Testis (tissue), 3 donors: ENCODE data around the gene TMSB15A. TPM values are rescaled to one million over a fixed set of nuclear protein-coding genes. Genes with fewer than 3 reads are reported as not detected.
"Not testable (repeated sequence)": the region's sequence is repeated elsewhere in the genome, so short reads cannot be mapped to it uniquely, and the experiment has no call there.

Source experiments
- DNase-seq: peaks from one replicate; pipeline ENCODE4 v3.0.0-alpha.2; 2019
- H3K27ac ChIP-seq, 2 donors: fragments of 200-600 bp; sonication (generic); one replicate each; pipeline ENCODE4 v1.5.1; 2019
- H3K27me3 ChIP-seq: fragments of 200-600 bp; sonication (generic); one replicate; pipeline ENCODE4 v1.5.1; 2019
- H3K36me3 ChIP-seq: fragments of 200-600 bp; sonication (generic); one replicate; pipeline ENCODE4 v1.5.1; 2017; ENCODE audit warnings: low read depth; ENCODE audit errors: missing control alignments
- H3K4me1 ChIP-seq: fragments of 200-600 bp; sonication (generic); one replicate; pipeline ENCODE4 v1.5.1; 2019
- H3K4me3 ChIP-seq, 2 donors: fragments of 200-600 bp; sonication (generic); one replicate each; pipeline ENCODE4 v1.5.1; 2017 to 2019
- H3K9me3 ChIP-seq: fragments of 200-600 bp; sonication (generic); one replicate; pipeline ENCODE4 v1.5.1; 2017
- POLR2A ChIP-seq: fragments of 450-650 bp; IDR thresholded peaks from one replicate; pipeline ENCODE4 v1.6.1; 2017; ENCODE audit warnings: antibody characterized with exemption, mild to moderate bottlenecking, moderate library complexity
- WGBS, 2 donors: methylation state at CpG; one replicate each; pipeline ENCODE4 v1.1.5; 2018; 5-methylcytosine and 5-hydroxymethylcytosine counted together
- intact Hi-C: fragments of 100-400 bp; cut with DNase I; formaldehyde crosslinking; loops from one replicate; pipeline ENCODE4 v1.15.1; 2023; ENCODE audit warnings: low total_unique reads
- polyA plus RNA-seq: library from polyadenylated mRNA; stranded (reverse); fragments of 350-450 nt; fragmentation: Illumina TruSeq; extraction: RNeasy Lipid Tissue Mini Kit (QIAGEN cat#74804); gene quantifications from one replicate; pipeline ENCODE4 v1.2.3, GENCODE V29; 2014; ENCODE audit warnings: low read depth, low replicate concordance; ENCODE audit not compliant: insufficient read depth
- total RNA-seq, 2 donors: library from RNA; depleted of rRNA; stranded (reverse); fragments of >200 nt; gene quantifications; one replicate each; pipeline ENCODE4 v1.2.3, GENCODE V29; 2016
- TF ChIP-seq, protein P1 (sequence below), 3 experiments: fragments of 450-650 bp in 2 of 3; fragments of 200-600 bp in 1 of 3; sonication (generic) in 1 of 3; IDR thresholded peaks; one replicate each; pipeline ENCODE4 v1.5.1; 2016 to 2019; ENCODE audit warnings: antibody characterized with exemption in 3 of 3, mild to moderate bottlenecking in 2 of 3, moderate library complexity in 1 of 3

TMSB15A gene
- total and polyA plus RNA-seq, 3 donors from 2014 or later, result 3.7 to 9.2 (median 6.8) TPM

- Histone ChIP-seq H3K27ac (no peak overlapping the region), H3K27me3 (no peaks in the 10 kb centered on the region), H3K9me3 (no peaks in the 10 kb centered on the region), H3K36me3 (no peaks in the 10 kb centered on the region), H3K4me3 (no peak overlapping the region), H3K4me1 (no peaks in the 10 kb centered on the region)
- no peak for TF ChIP-seq POLR2A
- TF ChIP-seq, protein P1, sequence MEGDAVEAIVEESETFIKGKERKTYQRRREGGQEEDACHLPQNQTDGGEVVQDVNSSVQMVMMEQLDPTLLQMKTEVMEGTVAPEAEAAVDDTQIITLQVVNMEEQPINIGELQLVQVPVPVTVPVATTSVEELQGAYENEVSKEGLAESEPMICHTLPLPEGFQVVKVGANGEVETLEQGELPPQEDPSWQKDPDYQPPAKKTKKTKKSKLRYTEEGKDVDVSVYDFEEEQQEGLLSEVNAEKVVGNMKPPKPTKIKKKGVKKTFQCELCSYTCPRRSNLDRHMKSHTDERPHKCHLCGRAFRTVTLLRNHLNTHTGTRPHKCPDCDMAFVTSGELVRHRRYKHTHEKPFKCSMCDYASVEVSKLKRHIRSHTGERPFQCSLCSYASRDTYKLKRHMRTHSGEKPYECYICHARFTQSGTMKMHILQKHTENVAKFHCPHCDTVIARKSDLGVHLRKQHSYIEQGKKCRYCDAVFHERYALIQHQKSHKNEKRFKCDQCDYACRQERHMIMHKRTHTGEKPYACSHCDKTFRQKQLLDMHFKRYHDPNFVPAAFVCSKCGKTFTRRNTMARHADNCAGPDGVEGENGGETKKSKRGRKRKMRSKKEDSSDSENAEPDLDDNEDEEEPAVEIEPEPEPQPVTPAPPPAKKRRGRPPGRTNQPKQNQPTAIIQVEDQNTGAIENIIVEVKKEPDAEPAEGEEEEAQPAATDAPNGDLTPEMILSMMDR (IDR thresholded peaks at IDR 0.05), result no peak
- 82 to 90% methylated on average over 1 to 2 of the region's 2 CpGs for WGBS, 2 donors
- intact Hi-C loops, result no loop called here
- no peak for DNase-seq
Observed at GRCh38 chrX:102498732-102499131, 17.8 kb downstream of the TMSB15A start.

DNA sequence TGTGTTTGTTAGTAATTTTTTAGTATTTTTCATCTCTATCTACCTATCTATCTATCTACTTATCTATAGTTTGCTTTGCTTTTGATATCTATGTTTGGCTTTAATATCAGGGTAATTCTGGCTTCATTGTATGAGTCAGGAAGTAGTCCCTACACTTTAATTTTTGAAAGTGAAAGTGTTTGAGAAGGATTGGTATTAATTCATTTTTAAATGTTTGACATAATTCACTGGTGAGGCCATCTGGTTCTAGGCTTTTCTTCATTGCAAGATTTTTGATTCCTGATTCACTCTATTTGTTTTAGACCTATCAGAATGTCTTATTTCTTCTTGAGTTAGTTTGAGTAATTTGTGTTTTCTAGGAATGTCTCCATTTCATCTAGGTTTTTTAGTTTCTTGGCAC, 24.8 kb downstream of the TMSB15A start:
- no peaks in the 10 kb centered on the region for H3K36me3 ChIP-seq
- H3K27ac ChIP-seq, result no peak overlapping the region
- no peak overlapping the region for H3K4me3 ChIP-seq
- TF ChIP-seq POLR2A, result no peak
- TF ChIP-seq, protein P1 (IDR thresholded peaks at IDR 0.05), result no peak
- no peaks in the 10 kb centered on the region for H3K9me3 ChIP-seq
- no peaks in the 10 kb centered on the region for H3K27me3 ChIP-seq
- H3K4me1 ChIP-seq, result no peaks in the 10 kb centered on the region
- intact Hi-C loops, result no loop called here
- DNase-seq, result no peak

GRCh38 chrX:102478765-102479164, 37.8 kb downstream of the TMSB15A start:
- H3K9me3 ChIP-seq, H3K36me3 ChIP-seq, H3K4me1 ChIP-seq, H3K27ac ChIP-seq, H3K27me3 ChIP-seq, intact Hi-C loops, DNase-seq, H3K4me3 ChIP-seq: not testable (repeated sequence)
- WGBS, 2 donors, result no CpG with 5 or more reads among the region's 5 CpGs

DNA sequence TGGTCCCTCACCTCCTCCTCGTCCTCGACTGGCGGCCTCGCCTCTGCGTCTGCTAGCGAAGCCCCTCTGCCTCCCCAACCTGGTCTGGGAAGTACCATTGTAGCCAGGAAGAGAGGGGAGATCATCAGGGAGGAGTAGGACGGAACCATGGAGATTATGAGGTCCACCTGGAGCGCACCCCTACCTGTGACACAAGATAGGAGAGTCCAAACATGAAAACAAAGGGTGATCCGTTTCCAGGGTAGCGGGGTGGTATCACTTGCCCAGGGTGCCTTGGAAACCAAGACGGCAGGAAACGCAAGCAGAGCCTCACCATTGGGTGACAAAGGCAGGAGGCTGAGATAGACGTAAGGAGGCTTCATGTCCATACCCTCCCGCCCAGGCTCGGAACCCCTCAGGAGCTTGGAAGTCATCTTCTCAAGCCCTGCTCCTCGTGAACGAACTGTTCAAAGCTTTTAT, 44.7 kb downstream of the TMSB15A start, which contains the start of gene TCP11X2:
TSS of gene TCP11X2 (minus strand) at position 51 of the 459 bp plus-strand sequence.
- H3K27ac ChIP-seq, intact Hi-C loops, H3K9me3 ChIP-seq, DNase-seq, H3K36me3 ChIP-seq, H3K27me3 ChIP-seq, H3K4me1 ChIP-seq, H3K4me3 ChIP-seq: not testable (repeated sequence)
- 55% methylated on average over 5 of the region's 17 CpGs; no CpG with 5 or more reads in 1 of the 2 donors for WGBS, 2 donors

DNA sequence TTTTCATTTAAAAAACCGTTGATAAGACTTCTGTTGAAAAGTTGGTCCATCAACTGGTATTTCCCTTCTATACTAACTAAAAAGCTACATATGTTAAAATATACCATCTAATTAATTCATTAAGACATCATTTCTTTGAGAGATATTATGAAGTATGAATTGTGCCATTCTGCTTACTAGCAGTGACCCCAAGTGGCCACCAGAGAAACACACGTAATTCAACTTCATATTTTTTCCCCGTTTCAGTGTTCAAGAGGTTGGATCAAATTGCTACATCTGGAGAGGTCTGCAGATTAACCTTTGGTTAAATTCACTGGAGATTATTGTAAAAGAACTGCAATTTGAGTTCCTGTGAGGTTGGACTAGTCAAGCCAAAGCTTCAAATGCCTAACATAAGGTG, 46.3 kb downstream of the TMSB15A start:
- intact Hi-C loops, DNase-seq: not testable (repeated sequence)
- WGBS, 2 donors, result no CpG with 5 or more reads among the region's 3 CpGs

More for the DNA sequence above, 46.3 kb downstream of the TMSB15A start:
- not testable (repeated sequence) for H3K27ac ChIP-seq, H3K27me3 ChIP-seq, H3K36me3 ChIP-seq, H3K9me3 ChIP-seq, H3K4me3 ChIP-seq, H3K4me1 ChIP-seq

Other genes starting within 250 kb of the TMSB15A start
- gene NXF2B, start 76.7 kb downstream of the TMSB15A start, total RNA-seq, result 10 to 100 TPM in 1 of 2 donors, 1 to 10 TPM in 1; 4.1 to 11.3 TPM
- 6.3 TPM for gene NXF2B, start 76.7 kb downstream of the TMSB15A start, polyA plus RNA-seq
- gene TCP11X2, start 44.9 kb downstream of the TMSB15A start, total RNA-seq, result 1 to 10 TPM; 3.6 to 7.2 TPM
- gene TCP11X2, start 44.9 kb downstream of the TMSB15A start, polyA plus RNA-seq, result 3.0 TPM
- gene ARMCX5, start 82.8 kb upstream of the TMSB15A start, total RNA-seq, result 10 to 100 TPM; 12.4 to 17.3 TPM
- gene ARMCX5, start 82.8 kb upstream of the TMSB15A start, polyA plus RNA-seq, result 6.7 TPM
- 10 to 100 TPM in 1 of 2 donors, 1 to 10 TPM in 1; 7.5 to 16.1 TPM for gene GPRASP1, start 134.7 kb upstream of the TMSB15A start, total RNA-seq
- 9.7 TPM for gene GPRASP1, start 134.7 kb upstream of the TMSB15A start, polyA plus RNA-seq
- 10 to 100 TPM in 1 of 2 donors, 1 to 10 TPM in 1; 8.4 to 12.8 TPM for gene GPRASP2, start 195.7 kb upstream of the TMSB15A start, total RNA-seq
- 11.9 TPM for gene GPRASP2, start 195.7 kb upstream of the TMSB15A start, polyA plus RNA-seq
- 1 to 10 TPM; 7.5 to 9.2 TPM for gene GPRASP3, start 204.0 kb upstream of the TMSB15A start, total RNA-seq
- 4.9 TPM for gene GPRASP3, start 204.0 kb upstream of the TMSB15A start, polyA plus RNA-seq